ENCODE data around the gene SBNO2.

SBNO2 gene

GRCh38 chr19:1173845-1174809 is at the start of gene SBNO2:
Gene SBNO2 (minus strand): TSS chr19:1174268. CDS start chr19:1154276, 19,992 bp downstream.
- Histone ChIP-seq H3K36me3 (ENCODE audit: control insufficient read depth, insufficient read depth, low read length) (no peaks in the 10 kb centered on the region), H3K27me3 (ENCODE audit: control insufficient read depth, insufficient read depth, low read length) (no peaks in the 10 kb centered on the region), H3K27ac (ENCODE audit: low read depth, low read length) (peak within 1 kb of the TSS; percentile 42; the same call in 1 of the 2 replicates), H3K4me1 (ENCODE audit: control insufficient read depth, insufficient read depth, low read length) (peaks cover 34% of the 10 kb centered on the region), H3K4me3 (ENCODE audit: low read depth, low read length) (peak within 1 kb of the TSS; percentile 93), H3K9me3 (ENCODE audit: control insufficient read depth, insufficient read depth, low read depth, low read length) (no peaks in the 10 kb centered on the region), H3K9ac (ENCODE audit: low read length) (peak within 1 kb of the TSS; percentile 75)

DNA sequence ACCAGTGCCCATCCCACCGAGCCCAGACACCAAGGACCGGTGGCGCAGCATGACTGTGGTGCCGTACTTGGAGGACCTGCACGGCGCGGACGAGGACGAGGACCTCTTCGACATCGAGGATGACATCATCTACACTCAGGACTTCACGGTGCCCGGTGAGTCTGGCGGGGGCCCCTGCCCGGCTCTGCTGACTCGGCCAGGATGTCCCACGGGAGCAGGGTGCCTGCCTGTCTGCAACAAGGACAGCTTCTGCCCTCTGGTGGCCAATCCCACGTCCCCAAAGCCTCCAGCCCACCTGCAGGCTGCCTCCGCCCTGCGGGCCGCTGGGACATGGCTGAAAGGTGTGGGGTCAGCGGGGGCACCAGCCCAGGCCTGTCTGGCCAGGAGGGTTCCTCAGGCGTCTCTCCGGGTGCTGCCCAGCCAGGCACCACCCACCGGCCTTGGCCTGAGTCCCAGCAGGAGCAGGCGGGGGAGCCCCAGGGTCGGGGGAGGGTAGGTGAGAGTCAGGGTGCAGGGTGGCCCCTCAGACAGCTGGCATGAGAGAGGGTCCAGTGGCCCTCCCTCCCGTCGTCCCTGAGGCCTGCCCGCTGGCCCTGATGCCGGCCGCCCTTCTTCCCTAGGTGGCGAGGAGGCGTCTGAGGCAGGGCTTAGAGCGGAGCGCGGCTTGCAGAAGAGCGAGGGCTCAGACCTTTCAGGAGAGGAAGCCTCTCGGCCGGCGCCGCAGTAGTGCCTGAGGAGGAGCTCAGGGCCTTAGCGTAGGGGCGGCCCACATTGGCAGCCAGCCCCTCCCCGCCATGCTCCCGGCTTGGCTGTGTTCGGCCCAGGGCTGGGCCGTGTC is 49.2 kb upstream of the SBNO2 start:
- H3K27me3 ChIP-seq (ENCODE audit: control insufficient read depth, insufficient read depth, low read length) = no peaks in the 10 kb centered on the region
- peaks cover 60% of the 10 kb centered on the region for H3K36me3 ChIP-seq (ENCODE audit: control insufficient read depth, insufficient read depth, low read length)
- H3K4me1 ChIP-seq (ENCODE audit: control insufficient read depth, insufficient read depth, low read length) = no peaks in the 10 kb centered on the region; the same call in 1 of the 2 replicates
- no peak overlapping the region for H3K27ac ChIP-seq (ENCODE audit: low read depth, low read length)
- no peak overlapping the region for H3K9ac ChIP-seq (ENCODE audit: low read length)
- H3K4me3 ChIP-seq (ENCODE audit: low read depth, low read length) = no peak overlapping the region
- no peaks in the 10 kb centered on the region for H3K9me3 ChIP-seq (ENCODE audit: control insufficient read depth, insufficient read depth, low read depth, low read length)

DNA sequence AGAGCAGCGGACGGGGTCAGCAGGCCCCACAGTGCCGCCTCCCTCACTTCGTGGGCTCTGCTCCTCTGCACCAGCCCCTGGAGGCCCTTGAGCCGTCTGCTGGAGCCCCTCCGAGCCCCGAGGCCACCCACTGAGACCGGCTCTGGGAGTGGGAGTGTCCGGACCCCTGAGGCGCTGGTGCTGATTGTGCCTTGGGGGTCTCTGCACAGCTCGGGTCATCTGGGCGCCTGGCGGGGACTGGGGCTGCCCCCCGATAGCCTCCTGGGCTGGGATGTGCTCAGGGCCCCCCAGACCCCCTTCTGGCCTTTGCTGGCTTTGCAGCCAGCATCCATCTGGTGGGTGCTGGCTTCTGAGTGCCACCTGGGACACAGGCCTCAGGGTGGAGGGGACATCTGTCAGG is 48.3 kb upstream of the SBNO2 start:
- Histone ChIP-seq H3K27ac (ENCODE audit: low read depth, low read length) (no peak overlapping the region), H3K4me1 (ENCODE audit: control insufficient read depth, insufficient read depth, low read length) (peaks cover 3% of the 10 kb centered on the region; the same call in 1 of the 2 replicates), H3K36me3 (ENCODE audit: control insufficient read depth, insufficient read depth, low read length) (peaks cover 57% of the 10 kb centered on the region), H3K4me3 (ENCODE audit: low read depth, low read length) (no peak overlapping the region), H3K9me3 (ENCODE audit: control insufficient read depth, insufficient read depth, low read depth, low read length) (no peaks in the 10 kb centered on the region), H3K27me3 (ENCODE audit: control insufficient read depth, insufficient read depth, low read length) (no peaks in the 10 kb centered on the region), H3K9ac (ENCODE audit: low read length) (no peak overlapping the region)

DNA sequence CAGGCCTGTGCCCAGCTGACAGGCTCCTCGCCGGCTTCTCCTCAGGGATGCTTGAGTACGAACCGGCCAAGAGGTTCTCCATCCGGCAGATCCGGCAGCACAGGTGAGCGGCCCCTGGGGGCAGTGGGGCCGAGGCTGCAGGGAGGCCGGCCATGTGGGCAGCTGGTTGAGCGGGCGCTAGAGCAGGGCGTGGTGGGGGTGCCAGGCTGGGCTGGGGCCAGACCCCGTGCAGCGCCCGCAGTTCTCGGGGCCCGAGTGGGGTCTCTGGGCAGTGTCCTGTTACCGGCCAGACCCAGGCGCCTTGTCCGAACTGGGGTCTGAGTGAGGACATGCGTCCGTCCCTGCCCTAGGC is 47.8 kb upstream of the SBNO2 start:
- Histone ChIP-seq H3K4me3 (ENCODE audit: low read depth, low read length) (no peak overlapping the region), H3K9ac (ENCODE audit: low read length) (no peak overlapping the region), H3K36me3 (ENCODE audit: control insufficient read depth, insufficient read depth, low read length) (peaks cover 53% of the 10 kb centered on the region), H3K4me1 (ENCODE audit: control insufficient read depth, insufficient read depth, low read length) (peaks cover 8% of the 10 kb centered on the region; the same call in 1 of the 2 replicates), H3K27me3 (ENCODE audit: control insufficient read depth, insufficient read depth, low read length) (no peaks in the 10 kb centered on the region), H3K27ac (ENCODE audit: low read depth, low read length) (no peak overlapping the region), H3K9me3 (ENCODE audit: control insufficient read depth, insufficient read depth, low read depth, low read length) (no peaks in the 10 kb centered on the region)

GRCh38 chr19:1220976-1221903 is 47.2 kb upstream of the SBNO2 start:
- Histone ChIP-seq H3K4me1 (ENCODE audit: control insufficient read depth, insufficient read depth, low read length) (peaks cover 15% of the 10 kb centered on the region; the same call in 1 of the 2 replicates), H3K27ac (ENCODE audit: low read depth, low read length) (0 out of 2 replicates have a peak overlapping the region, but pooled peaks have one; percentile 18), H3K36me3 (ENCODE audit: control insufficient read depth, insufficient read depth, low read length) (peaks cover 47% of the 10 kb centered on the region), H3K9ac (ENCODE audit: low read length) (no peak overlapping the region), H3K4me3 (ENCODE audit: low read depth, low read length) (no peak overlapping the region), H3K9me3 (ENCODE audit: control insufficient read depth, insufficient read depth, low read depth, low read length) (no peaks in the 10 kb centered on the region), H3K27me3 (ENCODE audit: control insufficient read depth, insufficient read depth, low read length) (no peaks in the 10 kb centered on the region)

DNA sequence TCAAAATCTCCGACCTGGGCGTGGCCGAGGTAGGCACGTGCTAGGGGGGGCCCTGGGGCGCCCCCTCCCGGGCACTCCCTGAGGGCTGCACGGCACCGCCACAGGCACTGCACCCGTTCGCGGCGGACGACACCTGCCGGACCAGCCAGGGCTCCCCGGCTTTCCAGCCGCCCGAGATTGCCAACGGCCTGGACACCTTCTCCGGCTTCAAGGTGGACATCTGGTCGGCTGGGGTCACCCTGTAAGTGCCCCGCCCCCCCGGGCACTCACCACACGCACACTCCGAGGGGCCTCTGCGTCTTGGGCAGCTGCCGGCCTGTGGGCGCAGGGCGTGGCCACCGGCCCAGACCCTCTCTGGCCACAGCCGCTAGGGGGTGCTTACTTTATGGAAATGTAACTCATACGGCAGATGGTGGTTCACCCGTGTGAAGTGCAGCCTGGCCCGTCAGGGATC is 46.4 kb upstream of the SBNO2 start:
- Histone ChIP-seq H3K9ac (ENCODE audit: low read length) (no peak overlapping the region), H3K27ac (ENCODE audit: low read depth, low read length) (no peak overlapping the region), H3K36me3 (ENCODE audit: control insufficient read depth, insufficient read depth, low read length) (peaks cover 40% of the 10 kb centered on the region), H3K27me3 (ENCODE audit: control insufficient read depth, insufficient read depth, low read length) (no peaks in the 10 kb centered on the region), H3K9me3 (ENCODE audit: control insufficient read depth, insufficient read depth, low read depth, low read length) (no peaks in the 10 kb centered on the region), H3K4me3 (ENCODE audit: low read depth, low read length) (no peak overlapping the region), H3K4me1 (ENCODE audit: control insufficient read depth, insufficient read depth, low read length) (peaks cover 15% of the 10 kb centered on the region; the same call in 1 of the 2 replicates)

- no peak overlapping the region for H3K27ac ChIP-seq (ENCODE audit: low read depth, low read length)
- peaks cover 37% of the 10 kb centered on the region for H3K36me3 ChIP-seq (ENCODE audit: control insufficient read depth, insufficient read depth, low read length)
- H3K4me3 ChIP-seq (ENCODE audit: low read depth, low read length) = no peak overlapping the region
- no peak overlapping the region for H3K9ac ChIP-seq (ENCODE audit: low read length)
- H3K9me3 ChIP-seq (ENCODE audit: control insufficient read depth, insufficient read depth, low read depth, low read length) = no peaks in the 10 kb centered on the region
- H3K4me1 ChIP-seq (ENCODE audit: control insufficient read depth, insufficient read depth, low read length) = peaks cover 18% of the 10 kb centered on the region
- H3K27me3 ChIP-seq (ENCODE audit: control insufficient read depth, insufficient read depth, low read length) = no peaks in the 10 kb centered on the region
These were observed 45.9 kb upstream of the SBNO2 start for GRCh38 chr19:1219786-1220476.

DNA sequence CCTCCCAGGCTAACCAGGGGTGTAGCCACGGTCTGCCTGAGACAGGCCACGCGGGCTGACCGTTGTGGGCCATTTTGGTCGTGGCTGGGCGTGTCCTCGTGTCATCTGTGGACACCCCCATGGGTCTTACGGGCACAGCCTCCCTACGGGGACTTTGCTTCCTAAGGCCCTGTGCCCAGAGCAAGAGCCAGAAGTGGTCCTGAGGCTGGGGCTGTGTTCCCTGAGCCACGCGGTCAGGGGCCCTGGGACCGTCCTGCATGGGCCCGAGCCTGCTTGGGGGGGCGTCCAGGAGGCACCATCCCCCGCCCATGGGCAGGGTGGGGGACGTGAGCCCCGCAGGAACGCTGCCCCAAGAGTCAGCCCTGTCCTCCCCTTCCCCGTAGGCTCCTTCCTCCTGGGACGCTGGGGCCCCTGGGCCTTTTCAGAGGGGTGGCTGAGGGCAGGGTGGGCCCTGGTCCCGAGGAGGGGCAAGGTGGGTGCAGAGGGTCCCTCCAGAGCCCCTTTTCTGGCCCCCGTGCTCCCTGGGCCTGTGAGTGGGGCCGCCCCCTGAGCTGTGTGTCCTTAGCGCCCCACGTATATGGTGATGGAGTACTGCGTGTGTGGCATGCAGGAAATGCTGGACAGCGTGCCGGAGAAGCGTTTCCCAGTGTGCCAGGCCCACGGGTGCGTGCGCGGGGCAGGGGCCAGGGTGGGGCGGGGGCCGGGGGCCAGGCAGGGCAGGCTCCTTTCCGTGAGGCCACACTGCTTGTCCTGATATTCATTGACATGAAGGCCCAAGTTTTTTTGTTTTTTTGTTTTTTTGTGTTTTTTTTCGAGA is 44.9 kb upstream of the SBNO2 start:
- Histone ChIP-seq H3K4me1 (ENCODE audit: control insufficient read depth, insufficient read depth, low read length) (peaks cover 28% of the 10 kb centered on the region), H3K27ac (ENCODE audit: low read depth, low read length) (no peak overlapping the region), H3K27me3 (ENCODE audit: control insufficient read depth, insufficient read depth, low read length) (no peaks in the 10 kb centered on the region), H3K9ac (ENCODE audit: low read length) (no peak overlapping the region), H3K4me3 (ENCODE audit: low read depth, low read length) (no peak overlapping the region), H3K9me3 (ENCODE audit: control insufficient read depth, insufficient read depth, low read depth, low read length) (no peaks in the 10 kb centered on the region), H3K36me3 (ENCODE audit: control insufficient read depth, insufficient read depth, low read length) (peaks cover 29% of the 10 kb centered on the region)

GRCh38 chr19:1217366-1217765 is 43.3 kb upstream of the SBNO2 start:
- Histone ChIP-seq H3K36me3 (ENCODE audit: control insufficient read depth, insufficient read depth, low read length) (peaks cover 24% of the 10 kb centered on the region), H3K9ac (ENCODE audit: low read length) (no peak overlapping the region), H3K4me1 (ENCODE audit: control insufficient read depth, insufficient read depth, low read length) (peaks cover 35% of the 10 kb centered on the region), H3K27me3 (ENCODE audit: control insufficient read depth, insufficient read depth, low read length) (no peaks in the 10 kb centered on the region), H3K4me3 (ENCODE audit: low read depth, low read length) (no peak overlapping the region), H3K9me3 (ENCODE audit: control insufficient read depth, insufficient read depth, low read depth, low read length) (no peaks in the 10 kb centered on the region), H3K27ac (ENCODE audit: low read depth, low read length) (no peak overlapping the region)

Data from HUES6 (cell line).